BE2C (cell line): ENCODE data around the gene CLCN7.

Experiments used
- DNase-seq: peaks from one replicate; pipeline ENCODE4 v3.0.0-alpha.2; 2020
- H3K27me3 ChIP-seq: fragments of 250-450 bp; sonication (Bioruptor Pico); 2 replicates; pipeline ENCODE4 v1.5.1; 2020; ENCODE audit warnings: mild to moderate bottlenecking
- H3K36me3 ChIP-seq: fragments of 250-450 bp; sonication (Bioruptor Pico); 2 replicates; pipeline ENCODE4 v1.5.1; 2020; ENCODE audit warnings: mild to moderate bottlenecking
- H3K4me1 ChIP-seq: fragments of 250-450 bp; sonication (Bioruptor Pico); 2 replicates; pipeline ENCODE4 v1.5.1; 2020
- H3K4me3 ChIP-seq: 2 replicates; pipeline ENCODE4 v1.5.1; 2011; ENCODE audit warnings: low read depth, low read length
- H3K9me3 ChIP-seq: fragments of 250-450 bp; sonication (Bioruptor Pico); 2 replicates; pipeline ENCODE4 v1.5.1; 2020
- CTCF ChIP-seq: IDR thresholded peaks from 2 replicates; pipeline ENCODE4 v1.5.1; 2012; ENCODE audit warnings: mild to moderate bottlenecking, low read depth, low read length

CLCN7 gene

GRCh38 chr16:1503110-1503955 lies 28.5 kb upstream of the CLCN7 start:
- Histone ChIP-seq H3K27me3 (no peaks in the 10 kb centered on the region), H3K9me3 (no peaks in the 10 kb centered on the region), H3K4me1 (peaks cover under 1% of the 10 kb centered on the region), H3K36me3 (peaks cover 54% of the 10 kb centered on the region), H3K4me3 (no peak overlapping the region)
- no peak for TF ChIP-seq CTCF
- DNase-seq, result no peak

GRCh38 chr16:1502092-1503004 lies 27.5 kb upstream of the CLCN7 start:
- no peaks in the 10 kb centered on the region for H3K4me1 ChIP-seq
- TF ChIP-seq CTCF, result no peak
- no peak overlapping the region for H3K4me3 ChIP-seq
- no peaks in the 10 kb centered on the region for H3K9me3 ChIP-seq
- H3K36me3 ChIP-seq, result peaks cover 56% of the 10 kb centered on the region
- no peak for DNase-seq
- no peaks in the 10 kb centered on the region for H3K27me3 ChIP-seq

- peaks cover 57% of the 10 kb centered on the region for H3K36me3 ChIP-seq
- no peak overlapping the region for H3K4me3 ChIP-seq
- no peak for TF ChIP-seq CTCF
- DNase-seq, result no peak
- no peaks in the 10 kb centered on the region for H3K4me1 ChIP-seq
- no peaks in the 10 kb centered on the region for H3K27me3 ChIP-seq
- no peaks in the 10 kb centered on the region for H3K9me3 ChIP-seq
Observed at GRCh38 chr16:1501630-1502029, 26.8 kb upstream of the CLCN7 start.

- Histone ChIP-seq H3K4me3 (no peak overlapping the region), H3K9me3 (no peaks in the 10 kb centered on the region), H3K36me3 (peaks cover 65% of the 10 kb centered on the region), H3K27me3 (no peaks in the 10 kb centered on the region), H3K4me1 (no peaks in the 10 kb centered on the region)
- DNase-seq, result no peak
- TF ChIP-seq CTCF, result no peak
Observed at GRCh38 chr16:1500465-1501150, 25.8 kb upstream of the CLCN7 start.

GRCh38 chr16:1499756-1500464 lies 25.1 kb upstream of the CLCN7 start:
- no peak for DNase-seq
- no peak for TF ChIP-seq CTCF
- H3K27me3 ChIP-seq, result no peaks in the 10 kb centered on the region
- H3K4me1 ChIP-seq, result no peaks in the 10 kb centered on the region
- no peaks in the 10 kb centered on the region for H3K9me3 ChIP-seq
- H3K36me3 ChIP-seq, result peaks cover 72% of the 10 kb centered on the region
- H3K4me3 ChIP-seq, result no peak overlapping the region
